ENCODE results near the gene SCGB1A1.

Gene SCGB1A1

DNA sequence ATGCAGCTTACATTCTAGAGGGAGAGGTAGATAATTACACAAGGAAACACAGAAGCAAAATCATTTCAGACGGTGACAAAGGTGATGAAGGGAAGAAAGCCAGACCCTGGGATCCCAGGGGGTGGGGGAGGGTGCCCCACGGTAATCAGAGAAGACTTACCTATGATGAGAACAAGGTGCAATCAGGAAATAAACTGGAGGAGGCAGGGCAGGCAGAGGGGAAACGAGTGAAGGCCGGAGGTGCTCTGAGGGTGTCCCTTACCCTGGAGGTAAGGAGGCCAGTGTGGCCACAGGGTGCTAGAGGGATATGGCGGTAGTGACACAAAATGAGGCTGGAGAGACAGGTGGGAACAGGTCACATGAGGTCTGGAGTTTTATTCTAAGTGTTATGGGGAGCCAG is 13.9 kb upstream of the SCGB1A1 start:
- Histone ChIP-seq H3K4me1 (peaks cover 8% of the 10 kb centered on the region), H3K36me3 (no peaks in the 10 kb centered on the region), H3K27me3 (no peaks in the 10 kb centered on the region), H3K4me3 (ENCODE audit: low read depth, low read length) (no peak overlapping the region), H3K9me3 (no peaks in the 10 kb centered on the region)
- DNase-seq: no peak
- TF ChIP-seq CTCF (IDR thresholded peaks at IDR 0.05; ENCODE audit: low read depth, low read length): no peak

- Histone ChIP-seq H3K4me3 (ENCODE audit: low read depth, low read length) (no peak overlapping the region), H3K4me1 (0 out of 2 replicates have a peak, but pooled peaks cover under 1% of the 10 kb centered on the region), H3K27me3 (no peaks in the 10 kb centered on the region), H3K36me3 (no peaks in the 10 kb centered on the region), H3K9me3 (no peaks in the 10 kb centered on the region)
- no peak for DNase-seq
- no peak for TF ChIP-seq CTCF (IDR thresholded peaks at IDR 0.05; ENCODE audit: low read depth, low read length)
Observed at GRCh38 chr11:62406034-62406433, 12.8 kb upstream of the SCGB1A1 start.

- Histone ChIP-seq H3K4me3 (ENCODE audit: low read depth, low read length) (no peak overlapping the region), H3K36me3 (no peaks in the 10 kb centered on the region), H3K27me3 (no peaks in the 10 kb centered on the region), H3K4me1 (no peaks in the 10 kb centered on the region), H3K9me3 (no peaks in the 10 kb centered on the region)
- no peak for DNase-seq
- TF ChIP-seq CTCF (IDR thresholded peaks at IDR 0.05; ENCODE audit: low read depth, low read length): no peak
Observed at GRCh38 chr11:62409831-62410230, 9.0 kb upstream of the SCGB1A1 start.

DNA sequence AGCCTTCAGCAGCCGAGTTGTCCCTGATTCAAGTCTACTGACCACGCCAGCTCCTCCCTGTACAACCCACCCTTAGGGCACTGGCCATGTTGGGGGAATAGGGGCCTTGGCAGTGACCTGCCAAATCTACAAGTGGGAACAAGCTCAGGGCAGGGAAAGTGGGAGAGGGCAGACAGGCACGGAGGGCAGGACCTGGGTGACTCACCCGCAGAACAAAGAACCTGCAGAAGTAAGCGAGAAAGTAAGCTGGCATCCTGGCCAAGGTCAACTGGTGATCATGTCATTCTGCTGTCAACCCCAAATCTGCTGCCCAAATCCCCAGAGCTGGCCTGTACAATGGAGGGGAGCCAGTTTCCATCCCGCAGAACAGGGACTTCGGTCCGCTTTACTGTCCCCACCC is 7.9 kb upstream of the SCGB1A1 start:
- DNase-seq: no peak
- H3K4me1 ChIP-seq: no peaks in the 10 kb centered on the region
- no peak overlapping the region for H3K4me3 ChIP-seq (ENCODE audit: low read depth, low read length)
- no peaks in the 10 kb centered on the region for H3K9me3 ChIP-seq
- no peaks in the 10 kb centered on the region for H3K27me3 ChIP-seq
- TF ChIP-seq CTCF (IDR thresholded peaks at IDR 0.05; ENCODE audit: low read depth, low read length): no peak
- no peaks in the 10 kb centered on the region for H3K36me3 ChIP-seq

- no peaks in the 10 kb centered on the region for H3K27me3 ChIP-seq
- no peaks in the 10 kb centered on the region for H3K4me1 ChIP-seq
- no peak for TF ChIP-seq CTCF (IDR thresholded peaks at IDR 0.05; ENCODE audit: low read depth, low read length)
- no peak overlapping the region for H3K4me3 ChIP-seq (ENCODE audit: low read depth, low read length)
- DNase-seq: no peak
- no peaks in the 10 kb centered on the region for H3K9me3 ChIP-seq
- H3K36me3 ChIP-seq: no peaks in the 10 kb centered on the region
Observed at GRCh38 chr11:62411524-62411923, 7.3 kb upstream of the SCGB1A1 start.

DNA sequence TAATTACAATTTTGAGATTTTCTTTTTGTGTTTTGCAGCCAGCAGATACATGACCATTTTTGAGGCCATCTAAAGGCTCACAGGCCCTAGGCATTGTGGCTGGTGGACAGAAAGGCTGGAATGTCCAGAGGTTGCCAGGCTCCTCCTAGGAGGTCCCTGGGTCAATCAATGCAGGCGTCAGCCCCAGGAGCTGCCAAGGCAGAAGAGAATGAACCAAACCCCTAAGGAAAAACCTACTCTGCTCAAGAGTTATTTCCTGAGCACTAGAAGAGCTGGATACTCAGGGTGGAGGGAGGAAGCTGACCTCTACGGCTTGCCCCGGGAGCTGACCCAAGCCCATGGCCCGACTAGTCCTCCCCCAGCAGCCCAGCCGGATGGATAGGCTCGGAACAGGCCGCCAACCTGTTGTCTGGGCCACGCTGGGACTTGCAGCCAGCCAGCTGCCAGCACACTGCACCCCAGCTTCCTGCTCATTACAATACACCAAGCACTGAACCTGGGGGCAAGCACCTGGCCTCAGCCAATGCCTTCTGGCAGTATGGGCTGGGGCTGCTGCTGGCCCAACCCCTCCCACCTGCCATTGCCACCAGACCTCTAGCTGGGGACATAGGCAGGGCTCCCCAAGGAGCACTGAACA is 5.7 kb upstream of the SCGB1A1 start:
- Histone ChIP-seq H3K4me1 (no peaks in the 10 kb centered on the region), H3K9me3 (no peaks in the 10 kb centered on the region), H3K27me3 (no peaks in the 10 kb centered on the region), H3K36me3 (no peaks in the 10 kb centered on the region), H3K4me3 (ENCODE audit: low read depth, low read length) (no peak overlapping the region)
- no peak for TF ChIP-seq CTCF (IDR thresholded peaks at IDR 0.05; ENCODE audit: low read depth, low read length)
- DNase-seq: no peak
